SK-N-SH (cell line): Measurements from ENCODE around the gene FRY.

Experiments
- EZH2phosphoT487 ChIP-seq: fragments of 200-600 bp; sonication (generic); IDR thresholded peaks from 2 replicates; pipeline ENCODE4 v1.6.1; 2017; ENCODE audit warnings: low read depth, mixed run types, mild to moderate bottlenecking, antibody characterized with exemption, moderate library complexity, borderline replicate concordance
- GATA2 ChIP-seq: sonication (generic); formaldehyde crosslinking; IDR thresholded peaks from 2 replicates; pipeline ENCODE4 v1.5.0; 2020; ENCODE audit warnings: mild to moderate bottlenecking, missing genetic modification reagents
- IRF3 ChIP-seq: fragments of 150-350 bp; IDR thresholded peaks from 2 replicates; pipeline ENCODE4 v1.6.1; 2016; ENCODE audit warnings: mild to moderate bottlenecking, low read depth, low read length
- JUND ChIP-seq: IDR thresholded peaks from 2 replicates; pipeline ENCODE4 v1.4.0; 2012
- NFIC ChIP-seq: IDR thresholded peaks from 2 replicates; pipeline ENCODE4 v1.4.0; 2012; ENCODE audit warnings: borderline replicate concordance
- POLR2AphosphoS5 ChIP-seq: IDR thresholded peaks from 2 replicates; pipeline ENCODE4 v1.6.1; 2012; ENCODE audit warnings: low read depth, low read length
- RXRA ChIP-seq: IDR thresholded peaks from 2 replicates; pipeline ENCODE4 v1.4.0; 2012; ENCODE audit warnings: low read depth, mild to moderate bottlenecking, borderline replicate concordance
- SIN3A ChIP-seq: IDR thresholded peaks from 2 replicates; pipeline ENCODE4 v1.6.1; 2012; ENCODE audit warnings: low read depth, mild to moderate bottlenecking, low read length, moderate library complexity, borderline replicate concordance
- YY1 ChIP-seq: IDR thresholded peaks from 2 replicates; pipeline ENCODE4 v1.4.0; 2012; ENCODE audit warnings: low read depth, mild to moderate bottlenecking
- TF ChIP-seq, protein P1 (sequence below): fragments of 200-600 bp; sonication (generic); IDR thresholded peaks from 2 replicates; pipeline ENCODE4 v1.6.1; 2017; ENCODE audit warnings: antibody characterized with exemption, mild to moderate bottlenecking, moderate library complexity
- TF ChIP-seq, protein P2 (sequence below): IDR thresholded peaks from 2 replicates; pipeline ENCODE4; 2012

DNA sequence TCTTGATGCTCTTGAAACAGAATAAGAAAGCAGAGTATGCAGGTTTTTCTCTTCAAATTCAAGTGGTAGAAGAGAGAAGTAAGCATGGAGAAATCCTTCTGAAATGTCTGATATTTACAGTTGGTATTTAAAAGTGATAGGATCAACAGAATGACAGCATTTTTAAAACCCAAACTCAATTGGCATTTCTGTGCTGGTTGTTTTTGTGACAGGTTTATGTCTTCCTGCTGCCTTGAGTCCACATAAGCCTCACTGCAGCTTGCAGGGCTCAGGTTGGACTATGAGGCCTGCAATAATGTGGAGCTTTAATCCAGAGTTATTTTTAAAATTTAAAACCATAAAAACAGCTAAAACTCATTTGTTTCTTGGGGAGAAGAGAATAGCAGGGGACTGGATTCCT, 178.5 kb downstream of the FRY start:
- no peak for TF ChIP-seq EZH2phosphoT487
- TF ChIP-seq RXRA, result no peak
- TF ChIP-seq, protein P1, sequence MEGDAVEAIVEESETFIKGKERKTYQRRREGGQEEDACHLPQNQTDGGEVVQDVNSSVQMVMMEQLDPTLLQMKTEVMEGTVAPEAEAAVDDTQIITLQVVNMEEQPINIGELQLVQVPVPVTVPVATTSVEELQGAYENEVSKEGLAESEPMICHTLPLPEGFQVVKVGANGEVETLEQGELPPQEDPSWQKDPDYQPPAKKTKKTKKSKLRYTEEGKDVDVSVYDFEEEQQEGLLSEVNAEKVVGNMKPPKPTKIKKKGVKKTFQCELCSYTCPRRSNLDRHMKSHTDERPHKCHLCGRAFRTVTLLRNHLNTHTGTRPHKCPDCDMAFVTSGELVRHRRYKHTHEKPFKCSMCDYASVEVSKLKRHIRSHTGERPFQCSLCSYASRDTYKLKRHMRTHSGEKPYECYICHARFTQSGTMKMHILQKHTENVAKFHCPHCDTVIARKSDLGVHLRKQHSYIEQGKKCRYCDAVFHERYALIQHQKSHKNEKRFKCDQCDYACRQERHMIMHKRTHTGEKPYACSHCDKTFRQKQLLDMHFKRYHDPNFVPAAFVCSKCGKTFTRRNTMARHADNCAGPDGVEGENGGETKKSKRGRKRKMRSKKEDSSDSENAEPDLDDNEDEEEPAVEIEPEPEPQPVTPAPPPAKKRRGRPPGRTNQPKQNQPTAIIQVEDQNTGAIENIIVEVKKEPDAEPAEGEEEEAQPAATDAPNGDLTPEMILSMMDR, result no peak
- TF ChIP-seq POLR2AphosphoS5, result no peak
- no peak for TF ChIP-seq JUND
- TF ChIP-seq GATA2 (CRISPR knock-in tag), result no peak
- TF ChIP-seq, protein P2, sequence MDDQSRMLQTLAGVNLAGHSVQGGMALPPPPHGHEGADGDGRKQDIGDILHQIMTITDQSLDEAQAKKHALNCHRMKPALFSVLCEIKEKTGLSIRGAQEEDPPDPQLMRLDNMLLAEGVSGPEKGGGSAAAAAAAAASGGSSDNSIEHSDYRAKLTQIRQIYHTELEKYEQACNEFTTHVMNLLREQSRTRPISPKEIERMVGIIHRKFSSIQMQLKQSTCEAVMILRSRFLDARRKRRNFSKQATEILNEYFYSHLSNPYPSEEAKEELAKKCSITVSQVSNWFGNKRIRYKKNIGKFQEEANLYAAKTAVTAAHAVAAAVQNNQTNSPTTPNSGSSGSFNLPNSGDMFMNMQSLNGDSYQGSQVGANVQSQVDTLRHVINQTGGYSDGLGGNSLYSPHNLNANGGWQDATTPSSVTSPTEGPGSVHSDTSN, result no peak
- no peak for TF ChIP-seq IRF3
- no peak for TF ChIP-seq YY1
- TF ChIP-seq SIN3A, result no peak
- TF ChIP-seq NFIC, result no peak
